Subcutaneous adipose tissue (tissue), 4 donors: Measurements from ENCODE around the gene DBH. TPM values are rescaled to one million over a fixed set of nuclear protein-coding genes. Genes with fewer than 3 reads are reported as not detected.

Source experiments
- total RNA-seq, 4 donors: library from RNA; depleted of rRNA; stranded (reverse); fragments of >200 nt; gene quantifications; one replicate each; pipeline ENCODE4 v1.1.0, GENCODE V29; 2016
- TF ChIP-seq, protein P1 (sequence below): fragments of 450-650 bp; IDR thresholded peaks from one replicate; pipeline ENCODE4 v1.5.1; 2016; ENCODE audit warnings: low read depth, mild to moderate bottlenecking, control low read depth, antibody characterized with exemption, moderate library complexity

Gene DBH
- total RNA-seq, 4 donors from 2014 or later: not detected

- TF ChIP-seq, protein P1, sequence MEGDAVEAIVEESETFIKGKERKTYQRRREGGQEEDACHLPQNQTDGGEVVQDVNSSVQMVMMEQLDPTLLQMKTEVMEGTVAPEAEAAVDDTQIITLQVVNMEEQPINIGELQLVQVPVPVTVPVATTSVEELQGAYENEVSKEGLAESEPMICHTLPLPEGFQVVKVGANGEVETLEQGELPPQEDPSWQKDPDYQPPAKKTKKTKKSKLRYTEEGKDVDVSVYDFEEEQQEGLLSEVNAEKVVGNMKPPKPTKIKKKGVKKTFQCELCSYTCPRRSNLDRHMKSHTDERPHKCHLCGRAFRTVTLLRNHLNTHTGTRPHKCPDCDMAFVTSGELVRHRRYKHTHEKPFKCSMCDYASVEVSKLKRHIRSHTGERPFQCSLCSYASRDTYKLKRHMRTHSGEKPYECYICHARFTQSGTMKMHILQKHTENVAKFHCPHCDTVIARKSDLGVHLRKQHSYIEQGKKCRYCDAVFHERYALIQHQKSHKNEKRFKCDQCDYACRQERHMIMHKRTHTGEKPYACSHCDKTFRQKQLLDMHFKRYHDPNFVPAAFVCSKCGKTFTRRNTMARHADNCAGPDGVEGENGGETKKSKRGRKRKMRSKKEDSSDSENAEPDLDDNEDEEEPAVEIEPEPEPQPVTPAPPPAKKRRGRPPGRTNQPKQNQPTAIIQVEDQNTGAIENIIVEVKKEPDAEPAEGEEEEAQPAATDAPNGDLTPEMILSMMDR: no peak
Observed at GRCh38 chr9:133635098-133635497, 1.1 kb upstream of the DBH start.

GRCh38 chr9:133636902-133637301, 739 bp downstream of the DBH start:
- TF ChIP-seq, protein P1: no peak

GRCh38 chr9:133637451-133638055, 1.4 kb downstream of the DBH start:
- TF ChIP-seq, protein P1: no peak

DNA sequence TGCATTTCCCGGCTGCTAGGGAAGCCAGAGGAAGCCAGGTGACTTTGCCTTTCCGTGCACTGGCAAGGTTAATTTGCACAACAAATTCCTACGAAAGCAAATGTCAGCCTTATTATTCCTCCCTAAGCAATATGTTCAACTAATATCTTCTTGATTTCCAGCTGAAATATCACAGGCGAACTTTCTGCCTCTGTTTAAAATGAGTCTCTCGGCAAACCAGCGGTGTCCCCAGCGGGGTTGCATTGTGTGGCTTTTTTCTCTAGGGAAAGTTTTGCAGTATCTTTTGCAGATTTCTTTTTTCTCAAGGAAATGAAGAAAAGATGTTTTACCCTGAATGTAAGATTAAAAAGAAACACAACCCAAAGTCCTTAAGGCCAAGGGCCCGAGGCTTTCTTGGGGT, 1.9 kb downstream of the DBH start:
- TF ChIP-seq, protein P1: no peak

DNA sequence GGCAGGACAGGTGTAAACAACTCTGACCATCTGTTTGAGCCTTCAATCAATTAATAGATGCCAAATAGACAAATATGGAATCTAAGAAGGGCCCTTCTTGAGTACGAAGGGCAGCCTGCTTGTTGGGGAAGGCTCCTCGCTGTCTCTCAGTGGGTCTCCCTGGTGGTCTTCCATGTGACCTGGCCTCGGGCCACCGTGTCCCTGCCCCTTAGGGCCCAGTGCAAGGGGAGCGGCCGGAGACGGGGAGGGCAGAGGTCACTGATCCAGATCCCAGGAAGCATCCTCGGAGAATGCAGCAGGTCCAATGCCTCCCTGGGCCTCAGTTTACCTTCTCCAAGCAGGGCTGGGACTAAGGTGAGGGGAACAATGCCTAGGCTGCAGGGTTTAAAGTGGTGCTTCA, 2.5 kb downstream of the DBH start:
- TF ChIP-seq, protein P1: no peak

GRCh38 chr9:133639613-133640012, 3.5 kb downstream of the DBH start:
- TF ChIP-seq, protein P1: no peak

- TF ChIP-seq, protein P1: no peak
Observed at GRCh38 chr9:133640160-133640559, 4.0 kb downstream of the DBH start.
